IMR-90 (cell line): ENCODE data around the gene C15orf62. TPM values are rescaled to one million over a fixed set of nuclear protein-coding genes. Genes with fewer than 3 reads are reported as not detected.

Source experiments
- ATAC-seq: fragments of 200-7000 bp; cut with Tn5 transposase; 2 replicates; pipeline ENCODE4 v1.9.1; 2020; ENCODE audit warnings: low read depth, mild to moderate bottlenecking, moderate library complexity
- BruUV-seq: library from RNA; stranded (reverse); fragments of 400-500 nt; replicated peaks from 2 replicates; lab custom pipeline; 2021; lab: Mats Ljungman, UMichigan
- CTCF ChIA-PET: fragments of 300-600 bp; formaldehyde crosslinking; extraction: SDS; loops from one replicate; lab custom pipeline; 2021; ENCODE audit warnings: antibody characterized with exemption; lab: Yijun Ruan, JAX
- POLR2A ChIA-PET: fragments of 300-600 bp; sonication (Branson Sonifier 250); formaldehyde crosslinking; loops from one replicate; lab custom pipeline; 2022; ENCODE audit warnings: antibody characterized with exemption; ENCODE audit not compliant: unreplicated experiment; lab: Charles Lee
- DNase-seq: peaks from one replicate; pipeline ENCODE4 v3.0.0; 2013
- H2AFZ ChIP-seq: replicated peaks from 2 replicates; pipeline ENCODE3; 2013; ENCODE audit warnings: low read length, mild to moderate bottlenecking; ENCODE audit not compliant: poor library complexity
- H2AK5ac ChIP-seq: 2 replicates; pipeline ENCODE4 v1.6.1; 2013; ENCODE audit warnings: low read depth, low read length, inconsistent platforms
- H2AK9ac ChIP-seq: replicated peaks from 2 replicates; pipeline ENCODE3; 2013; ENCODE audit warnings: mild to moderate bottlenecking, low read depth, low read length, moderate library complexity; ENCODE audit not compliant: poor library complexity
- H2BK120ac ChIP-seq: 2 replicates; pipeline ENCODE4 v1.6.1; 2013; ENCODE audit warnings: low read depth, low read length, inconsistent platforms
- H2BK15ac ChIP-seq: 3 replicates; pipeline ENCODE4 v1.6.1; 2013; ENCODE audit warnings: low read depth, low read length, inconsistent platforms
- H2BK20ac ChIP-seq: 2 replicates; pipeline ENCODE4 v1.6.1; 2013; ENCODE audit warnings: low read depth, mild to moderate bottlenecking, inconsistent platforms, low read length, moderate library complexity
- H2BK5ac ChIP-seq: 2 replicates; pipeline ENCODE4 v1.6.1; 2013; ENCODE audit warnings: mild to moderate bottlenecking, low read depth, low read length, inconsistent platforms; ENCODE audit not compliant: poor library complexity, severe bottlenecking
- H3K14ac ChIP-seq: replicated peaks from 2 replicates; pipeline ENCODE4 v1.6.1; 2013; ENCODE audit warnings: low read depth, low read length, inconsistent platforms
- H3K18ac ChIP-seq: 2 replicates; pipeline ENCODE4 v1.6.1; 2013; ENCODE audit warnings: low read depth, low read length, control low read depth
- H3K23ac ChIP-seq: 2 replicates; pipeline ENCODE4 v1.6.1; 2013; ENCODE audit warnings: low read depth, low read length, inconsistent platforms
- H3K27ac ChIP-seq: 2 replicates; pipeline ENCODE4 v1.5.1; 2013; ENCODE audit warnings: mild to moderate bottlenecking, control low read depth, low read length; ENCODE audit not compliant: insufficient read depth
- H3K27me3 ChIP-seq: 2 replicates; pipeline ENCODE4 v1.6.1; 2013; ENCODE audit warnings: low read length; ENCODE audit not compliant: control insufficient read depth, insufficient read depth
- H3K36me3 ChIP-seq: 2 replicates; pipeline ENCODE4 v1.6.1; 2013; ENCODE audit warnings: low read length, mixed read lengths; ENCODE audit not compliant: control insufficient read depth, insufficient read depth
- H3K4ac ChIP-seq: 2 replicates; pipeline ENCODE4 v1.6.1; 2013; ENCODE audit warnings: low read depth, low read length, inconsistent platforms
- H3K4me1 ChIP-seq: 2 replicates; pipeline ENCODE4 v1.6.1; 2013; ENCODE audit warnings: low read length, mixed read lengths; ENCODE audit not compliant: control insufficient read depth, insufficient read depth
- H3K4me2 ChIP-seq: 2 replicates; pipeline ENCODE4 v1.6.1; 2013; ENCODE audit warnings: low read depth, mild to moderate bottlenecking, control low read depth, low read length, moderate library complexity
- H3K4me3 ChIP-seq: 2 replicates; pipeline ENCODE4 v1.5.1; 2013; ENCODE audit warnings: low read depth, mild to moderate bottlenecking, control low read depth, low read length, moderate library complexity; ENCODE audit not compliant: insufficient read depth
- H3K56ac ChIP-seq: 2 replicates; pipeline ENCODE4 v1.6.1; 2013; ENCODE audit warnings: low read length, inconsistent platforms; ENCODE audit not compliant: insufficient read depth; ENCODE audit errors: extremely low read depth
- H3K79me1 ChIP-seq, 2 experiments: 2 replicates each; pipeline ENCODE4 v1.6.1; 2013; ENCODE audit warnings: low read length in 2 of 2, inconsistent platforms in 1 of 2, low read depth in 1 of 2
- H3K9ac ChIP-seq: 2 replicates; pipeline ENCODE4 v1.6.1; 2013; ENCODE audit warnings: low read depth, low read length, control low read depth
- H3K9me1 ChIP-seq: 2 replicates; pipeline ENCODE4 v1.6.1; 2013; ENCODE audit warnings: low read length, inconsistent platforms; ENCODE audit not compliant: insufficient read depth
- H3K9me3 ChIP-seq: 2 replicates; pipeline ENCODE4 v1.6.1; 2013; ENCODE audit warnings: low read length; ENCODE audit not compliant: control insufficient read depth, insufficient read depth
- H4K20me1 ChIP-seq: 2 replicates; pipeline ENCODE4 v1.6.1; 2013; ENCODE audit warnings: low read length, inconsistent platforms; ENCODE audit not compliant: insufficient read depth
- H4K5ac ChIP-seq: 2 replicates; pipeline ENCODE4 v1.6.1; 2013; ENCODE audit warnings: mild to moderate bottlenecking, low read depth, low read length, control low read depth
- H4K8ac ChIP-seq, 2 experiments: 2 replicates each; pipeline ENCODE4 v1.6.1; 2013; ENCODE audit warnings: low read depth in 2 of 2, low read length in 2 of 2, control low read depth in 1 of 2, inconsistent platforms in 1 of 2
- H4K91ac ChIP-seq: 2 replicates; pipeline ENCODE4 v1.6.1; 2013; ENCODE audit warnings: low read depth, low read length, inconsistent platforms; ENCODE audit not compliant: insufficient read depth
- BHLHE40 ChIP-seq: fragments of 150-350 bp; IDR thresholded peaks from 2 replicates; pipeline ENCODE4 v1.6.1; 2016; ENCODE audit warnings: mild to moderate bottlenecking, low read depth, low read length
- CEBPB ChIP-seq: IDR thresholded peaks from 2 replicates; pipeline ENCODE4 v1.6.1; 2012; ENCODE audit warnings: low read depth, low read length, improper control_type of control experiment
- CHD1 ChIP-seq: IDR thresholded peaks from 2 replicates; pipeline ENCODE4 v1.6.1; 2012; ENCODE audit warnings: low read depth, low read length, improper control_type of control experiment
- FOS ChIP-seq: fragments of 150-350 bp; IDR thresholded peaks from 2 replicates; pipeline ENCODE4 v1.6.1; 2016; ENCODE audit warnings: low read depth, low read length
- MAFK ChIP-seq: IDR thresholded peaks from 2 replicates; pipeline ENCODE4 v1.6.1; 2012; ENCODE audit warnings: low read depth, low read length, improper control_type of control experiment
- MAZ ChIP-seq: IDR thresholded peaks from 2 replicates; pipeline ENCODE4 v1.6.1; 2012; ENCODE audit warnings: low read depth, mild to moderate bottlenecking, low read length, improper control_type of control experiment, moderate library complexity, borderline replicate concordance
- MXI1 ChIP-seq: IDR thresholded peaks from 2 replicates; pipeline ENCODE4 v1.6.1; 2012; ENCODE audit warnings: low read depth, mild to moderate bottlenecking, low read length, moderate library complexity, borderline replicate concordance
- NFE2L2 ChIP-seq: fragments of 150-350 bp; IDR thresholded peaks from 2 replicates; pipeline ENCODE4 v1.6.1; 2016; ENCODE audit warnings: low read depth, mild to moderate bottlenecking, low read length
- POLR2A ChIP-seq: IDR thresholded peaks from 2 replicates; pipeline ENCODE4 v1.6.1; 2012; ENCODE audit warnings: mild to moderate bottlenecking, low read depth, low read length
- RAD21 ChIP-seq: IDR thresholded peaks from 2 replicates; pipeline ENCODE4 v1.6.1; 2012; ENCODE audit warnings: low read length, improper control_type of control experiment
- RCOR1 ChIP-seq: IDR thresholded peaks from 2 replicates; pipeline ENCODE4 v1.6.1; 2012; ENCODE audit warnings: mild to moderate bottlenecking, low read length, improper control_type of control experiment; ENCODE audit not compliant: insufficient replicate concordance
- RFX5 ChIP-seq: IDR thresholded peaks from 2 replicates; pipeline ENCODE4 v1.8.0; 2012; ENCODE audit warnings: low read depth, mild to moderate bottlenecking, low read length, moderate library complexity
- SMC3 ChIP-seq: fragments of 150-350 bp; IDR thresholded peaks from 2 replicates; pipeline ENCODE4 v1.6.1; 2016; ENCODE audit warnings: low read depth, mild to moderate bottlenecking, antibody characterized with exemption, low read length, moderate library complexity
- WGBS, 2 experiments: methylation state at CpG; one replicate each; pipeline versions ENCODE4 v1.1.5 to v1.1.7; 2013; ENCODE audit warnings: missing lambda C conversion rate in 2 of 2; ENCODE audit not compliant: insufficient read length in 1 of 2; ENCODE audit errors: extremely low coverage in 2 of 2; 5-methylcytosine and 5-hydroxymethylcytosine counted together
- dilution Hi-C: fragments of 300-500 bp; cut with HindIII; formaldehyde crosslinking; loops from one replicate; pipeline ENCODE4 v1.14.3; 2018; ENCODE audit warnings: low sequenced_read_pairs; ENCODE audit not compliant: unreplicated experiment
- in situ Hi-C: fragments of 300-500 bp; cut with MboI; formaldehyde crosslinking; loops from 3 replicates; pipeline ENCODE4 v1.14.3; 2019; ENCODE audit warnings: low sequenced_read_pairs, inconsistent platforms, mixed read lengths
- intact Hi-C: fragments of 100-400 bp; cut with micrococcal nuclease; formaldehyde crosslinking; loops from 2 replicates; pipeline ENCODE4 v1.10.0; 2022
- polyA plus RNA-seq, 3 experiments: library from polyadenylated mRNA; depleted of rRNA; stranded (reverse); fragments of >200 nt; gene quantifications; 2 replicates each; pipeline ENCODE4 v1.2.3, GENCODE V29; 2012; ENCODE audit warnings: low replicate concordance in 1 of 3
- total RNA-seq: library from RNA; depleted of rRNA; stranded (reverse); fragments of >200 nt; gene quantifications from 2 replicates; pipeline ENCODE4 v1.2.3, GENCODE V29; 2012
- TF ChIP-seq, protein P1 (sequence below): fragments of 150-350 bp; IDR thresholded peaks from 2 replicates; pipeline ENCODE4 v1.6.1; 2017; ENCODE audit warnings: mild to moderate bottlenecking, antibody characterized with exemption, low read length, low read depth
- TF ChIP-seq, protein P2 (sequence below): fragments of 150-350 bp; IDR thresholded peaks from 2 replicates; pipeline ENCODE4 v1.6.1; 2016; ENCODE audit warnings: low read depth, mild to moderate bottlenecking, low read length, moderate library complexity, borderline replicate concordance
- TF ChIP-seq, protein P3 (sequence below): conservative IDR thresholded peaks from 2 replicates; pipeline ENCODE4 v1.5.1; 2012; ENCODE audit warnings: mild to moderate bottlenecking, low read depth, low read length, improper control_type of control experiment

The C15orf62 gene
- total and polyA plus RNA-seq, 2 of the 4 experiments (the other 2 are of a cell fraction): not detected

DNA sequence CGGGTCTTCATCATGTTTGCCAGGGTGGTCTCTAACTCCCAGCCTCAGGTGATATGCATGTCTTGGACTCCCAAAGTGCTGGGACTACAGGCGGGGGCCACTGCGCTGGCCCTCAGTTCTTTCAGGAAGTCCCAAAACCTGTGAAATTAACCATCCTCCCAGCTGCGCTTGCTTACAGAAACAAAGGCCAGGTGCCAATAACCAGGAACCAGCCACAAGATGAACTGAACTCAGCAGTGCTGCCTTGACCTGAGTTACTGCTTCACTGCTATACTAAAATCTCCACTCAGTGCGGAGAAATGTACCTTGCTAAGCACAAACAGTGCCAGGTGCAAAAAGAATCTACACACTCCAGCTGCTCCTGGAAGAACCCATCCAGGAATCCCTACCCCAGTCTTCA is 9.8 kb upstream of the C15orf62 start:
- no TSS peak for BruUV-seq
- intact Hi-C loops: no loop called here
- no peak overlapping the region for H4K91ac ChIP-seq

More for the DNA sequence above, 9.8 kb upstream of the C15orf62 start:
- DNase-seq (no peak), ATAC-seq (no peak)
- Histone ChIP-seq H2BK15ac (no peak overlapping the region), H3K27me3 (no peaks in the 10 kb centered on the region; the same call in 1 of the 2 replicates), H3K36me3 (no peaks in the 10 kb centered on the region), H4K8ac (no peak overlapping the region), H3K56ac (no peak overlapping the region), H3K9me1 (peaks cover 5% of the 10 kb centered on the region; the same call in 1 of the 2 replicates), H2AK5ac (no peak overlapping the region), H3K4me1 (peaks cover 10% of the 10 kb centered on the region), H3K18ac (no peak overlapping the region), H3K9ac (no peak overlapping the region), H3K4me3 (no peak overlapping the region), H3K9me3 (no peaks in the 10 kb centered on the region), H2AFZ (no peak overlapping the region), H2AK9ac (no peak overlapping the region), H3K14ac (no peak overlapping the region), H2BK120ac (no peak overlapping the region), H2BK20ac (no peak overlapping the region), H3K4me2 (no peak overlapping the region), H2BK5ac (no peak overlapping the region), H3K23ac (no peak overlapping the region), H4K20me1 (no peaks in the 10 kb centered on the region), H3K79me1 (no peaks in the 10 kb centered on the region; a peak in 1 of 4 replicates), H4K5ac (no peak overlapping the region), H3K4ac (no peak overlapping the region), H3K27ac (no peak overlapping the region)
- dilution Hi-C loops: no loop called here
- ChIA-PET CTCF (no interaction called here), POLR2A (no interaction called here)
- in situ Hi-C loops: no loop called here
- 100% methylated on average over 3 of the region's 5 CpGs; no CpG with 5 or more reads in 1 of the 2 experiments for WGBS, 2 experiments
- TF ChIP-seq SMC3 (no peak), MAZ (no peak), CEBPB (no peak), MXI1 (no peak), RAD21 (no peak), NFE2L2 (no peak), RCOR1 (no peak), RFX5 (no peak), FOS (no peak), BHLHE40 (no peak), POLR2A (no peak), CHD1 (no peak), MAFK (no peak)
- TF ChIP-seq, protein P1, sequence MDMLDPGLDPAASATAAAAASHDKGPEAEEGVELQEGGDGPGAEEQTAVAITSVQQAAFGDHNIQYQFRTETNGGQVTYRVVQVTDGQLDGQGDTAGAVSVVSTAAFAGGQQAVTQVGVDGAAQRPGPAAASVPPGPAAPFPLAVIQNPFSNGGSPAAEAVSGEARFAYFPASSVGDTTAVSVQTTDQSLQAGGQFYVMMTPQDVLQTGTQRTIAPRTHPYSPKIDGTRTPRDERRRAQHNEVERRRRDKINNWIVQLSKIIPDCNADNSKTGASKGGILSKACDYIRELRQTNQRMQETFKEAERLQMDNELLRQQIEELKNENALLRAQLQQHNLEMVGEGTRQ: no peak
- TF ChIP-seq, protein P2, sequence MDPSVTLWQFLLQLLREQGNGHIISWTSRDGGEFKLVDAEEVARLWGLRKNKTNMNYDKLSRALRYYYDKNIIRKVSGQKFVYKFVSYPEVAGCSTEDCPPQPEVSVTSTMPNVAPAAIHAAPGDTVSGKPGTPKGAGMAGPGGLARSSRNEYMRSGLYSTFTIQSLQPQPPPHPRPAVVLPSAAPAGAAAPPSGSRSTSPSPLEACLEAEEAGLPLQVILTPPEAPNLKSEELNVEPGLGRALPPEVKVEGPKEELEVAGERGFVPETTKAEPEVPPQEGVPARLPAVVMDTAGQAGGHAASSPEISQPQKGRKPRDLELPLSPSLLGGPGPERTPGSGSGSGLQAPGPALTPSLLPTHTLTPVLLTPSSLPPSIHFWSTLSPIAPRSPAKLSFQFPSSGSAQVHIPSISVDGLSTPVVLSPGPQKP: no peak
- TF ChIP-seq, protein P3, sequence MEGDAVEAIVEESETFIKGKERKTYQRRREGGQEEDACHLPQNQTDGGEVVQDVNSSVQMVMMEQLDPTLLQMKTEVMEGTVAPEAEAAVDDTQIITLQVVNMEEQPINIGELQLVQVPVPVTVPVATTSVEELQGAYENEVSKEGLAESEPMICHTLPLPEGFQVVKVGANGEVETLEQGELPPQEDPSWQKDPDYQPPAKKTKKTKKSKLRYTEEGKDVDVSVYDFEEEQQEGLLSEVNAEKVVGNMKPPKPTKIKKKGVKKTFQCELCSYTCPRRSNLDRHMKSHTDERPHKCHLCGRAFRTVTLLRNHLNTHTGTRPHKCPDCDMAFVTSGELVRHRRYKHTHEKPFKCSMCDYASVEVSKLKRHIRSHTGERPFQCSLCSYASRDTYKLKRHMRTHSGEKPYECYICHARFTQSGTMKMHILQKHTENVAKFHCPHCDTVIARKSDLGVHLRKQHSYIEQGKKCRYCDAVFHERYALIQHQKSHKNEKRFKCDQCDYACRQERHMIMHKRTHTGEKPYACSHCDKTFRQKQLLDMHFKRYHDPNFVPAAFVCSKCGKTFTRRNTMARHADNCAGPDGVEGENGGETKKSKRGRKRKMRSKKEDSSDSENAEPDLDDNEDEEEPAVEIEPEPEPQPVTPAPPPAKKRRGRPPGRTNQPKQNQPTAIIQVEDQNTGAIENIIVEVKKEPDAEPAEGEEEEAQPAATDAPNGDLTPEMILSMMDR: no peak
